Sigmoid colon (tissue), 4 donors: ENCODE measurements around the gene KLF17.
"Not testable (repeated sequence)": the region's sequence is repeated elsewhere in the genome, so short reads cannot be mapped to it uniquely, and the experiment has no call there.

Source experiments
- EP300 ChIP-seq, 4 donors: sonication (generic); formaldehyde crosslinking; IDR thresholded peaks; one replicate each; pipeline ENCODE4 v1.6.1; 2017; ENCODE audit warnings: antibody characterized with exemption in 4 of 4
- POLR2A ChIP-seq, 2 donors: fragments of 450-650 bp; IDR thresholded peaks; one replicate each; pipeline ENCODE4 v1.6.1; 2016; ENCODE audit warnings: antibody characterized with exemption in 2 of 2, mild to moderate bottlenecking in 2 of 2, moderate library complexity in 2 of 2
- POLR2AphosphoS5 ChIP-seq, 4 donors: sonication (generic); formaldehyde crosslinking; IDR thresholded peaks; one replicate each; pipeline ENCODE4 v1.6.1; 2017; ENCODE audit warnings: antibody characterized with exemption in 4 of 4
- TF ChIP-seq, protein P1 (sequence below), 4 experiments: fragments of 450-650 bp in 3 of 4; fragments of 200-600 bp in 1 of 4; IDR thresholded peaks; one replicate each; pipeline ENCODE4 v1.5.1; 2016 to 2019; ENCODE audit warnings: antibody characterized with exemption in 4 of 4, mild to moderate bottlenecking in 3 of 4, moderate library complexity in 2 of 4

DNA sequence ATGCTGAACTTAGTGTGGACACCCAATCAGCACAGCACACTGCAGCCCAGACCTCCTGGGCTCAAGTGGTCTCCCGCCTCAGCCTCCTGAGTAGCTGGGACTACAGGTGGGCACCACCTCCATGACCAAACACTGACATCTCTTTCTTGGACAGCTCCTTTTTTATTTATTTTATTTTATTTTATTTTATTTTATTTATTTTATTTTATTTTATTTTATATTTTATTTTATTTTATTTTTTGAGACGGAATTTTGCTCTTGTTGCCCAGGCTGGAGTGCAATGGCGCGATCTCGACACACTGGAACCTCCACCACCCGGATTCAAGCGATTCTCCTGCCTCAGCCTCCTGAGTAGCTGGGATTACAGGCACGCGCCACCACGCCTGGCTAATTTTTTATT lies 1.3 kb upstream of the KLF17 start:
- TF ChIP-seq, protein P1, sequence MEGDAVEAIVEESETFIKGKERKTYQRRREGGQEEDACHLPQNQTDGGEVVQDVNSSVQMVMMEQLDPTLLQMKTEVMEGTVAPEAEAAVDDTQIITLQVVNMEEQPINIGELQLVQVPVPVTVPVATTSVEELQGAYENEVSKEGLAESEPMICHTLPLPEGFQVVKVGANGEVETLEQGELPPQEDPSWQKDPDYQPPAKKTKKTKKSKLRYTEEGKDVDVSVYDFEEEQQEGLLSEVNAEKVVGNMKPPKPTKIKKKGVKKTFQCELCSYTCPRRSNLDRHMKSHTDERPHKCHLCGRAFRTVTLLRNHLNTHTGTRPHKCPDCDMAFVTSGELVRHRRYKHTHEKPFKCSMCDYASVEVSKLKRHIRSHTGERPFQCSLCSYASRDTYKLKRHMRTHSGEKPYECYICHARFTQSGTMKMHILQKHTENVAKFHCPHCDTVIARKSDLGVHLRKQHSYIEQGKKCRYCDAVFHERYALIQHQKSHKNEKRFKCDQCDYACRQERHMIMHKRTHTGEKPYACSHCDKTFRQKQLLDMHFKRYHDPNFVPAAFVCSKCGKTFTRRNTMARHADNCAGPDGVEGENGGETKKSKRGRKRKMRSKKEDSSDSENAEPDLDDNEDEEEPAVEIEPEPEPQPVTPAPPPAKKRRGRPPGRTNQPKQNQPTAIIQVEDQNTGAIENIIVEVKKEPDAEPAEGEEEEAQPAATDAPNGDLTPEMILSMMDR (IDR thresholded peaks at IDR 0.05): not testable (repeated sequence)
- not testable (repeated sequence) for TF ChIP-seq POLR2A, POLR2AphosphoS5, EP300 (IDR thresholded peaks at IDR 0.05)
